HG02759 (cell line): ENCODE measurements around the gene SSBP3.
"Not testable (repeated sequence)": the region's sequence is repeated elsewhere in the genome, so short reads cannot be mapped to it uniquely, and the experiment has no call there.

Experiments
- ATAC-seq: cut with Tn5 transposase; IDR thresholded peaks from one replicate; pipeline ENCODE4 v1.9.1; 2021; ENCODE audit warnings: mild to moderate bottlenecking, moderate library complexity; ENCODE audit not compliant: unreplicated experiment

The SSBP3 gene

GRCh38 chr1:54227891-54228310 is 178.3 kb downstream of the SSBP3 start:
- no peak for ATAC-seq

DNA sequence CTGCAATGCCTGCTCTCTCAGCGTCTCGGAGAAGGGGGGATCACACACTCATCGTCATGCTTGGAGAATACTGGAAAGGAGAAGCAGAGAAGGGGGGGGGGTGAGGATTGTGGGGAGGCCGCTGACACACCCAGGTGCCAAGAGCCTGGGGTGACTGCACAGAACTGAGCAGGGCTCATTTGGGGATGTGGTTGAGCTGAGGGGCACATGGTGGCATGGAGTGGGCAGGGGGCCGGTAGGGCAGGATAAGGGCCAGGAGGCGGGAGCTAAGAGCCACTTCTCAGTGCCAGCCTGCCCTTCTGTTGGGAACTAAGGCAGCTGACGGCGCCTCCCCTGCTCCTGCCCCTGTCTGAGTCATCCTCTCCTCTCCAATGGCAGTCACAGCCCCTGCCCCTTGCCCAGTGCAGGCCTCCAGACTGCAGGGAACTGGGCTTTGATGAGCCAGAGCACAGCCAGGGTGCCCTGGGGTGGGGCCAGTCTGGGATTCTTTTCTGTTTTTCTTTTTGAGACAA is 179.0 kb downstream of the SSBP3 start:
- ATAC-seq, result no peak

GRCh38 chr1:54225986-54226559 is 180.1 kb downstream of the SSBP3 start:
- no peak for ATAC-seq

DNA sequence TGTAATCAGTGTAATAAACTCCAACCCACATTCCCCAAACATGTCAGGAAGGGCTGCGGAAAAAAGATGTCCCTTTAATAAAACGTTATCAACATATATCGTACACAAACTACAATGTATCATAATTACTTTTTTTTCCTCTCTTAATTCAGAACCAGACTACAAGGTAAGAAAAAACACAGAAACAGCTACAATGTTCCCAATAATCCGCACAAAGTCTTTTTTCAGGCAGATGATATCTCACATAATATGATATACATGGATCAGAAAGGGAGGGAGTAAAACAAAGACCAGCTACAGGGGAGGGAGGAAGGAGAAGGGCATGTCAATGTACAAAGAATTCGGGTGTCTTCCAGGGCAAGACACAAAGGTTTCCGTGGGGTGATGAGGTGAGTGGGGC is 180.8 kb downstream of the SSBP3 start:
- no peak for ATAC-seq

- no peak for ATAC-seq
These were observed 182.0 kb downstream of the SSBP3 start for GRCh38 chr1:54224233-54224632.

DNA sequence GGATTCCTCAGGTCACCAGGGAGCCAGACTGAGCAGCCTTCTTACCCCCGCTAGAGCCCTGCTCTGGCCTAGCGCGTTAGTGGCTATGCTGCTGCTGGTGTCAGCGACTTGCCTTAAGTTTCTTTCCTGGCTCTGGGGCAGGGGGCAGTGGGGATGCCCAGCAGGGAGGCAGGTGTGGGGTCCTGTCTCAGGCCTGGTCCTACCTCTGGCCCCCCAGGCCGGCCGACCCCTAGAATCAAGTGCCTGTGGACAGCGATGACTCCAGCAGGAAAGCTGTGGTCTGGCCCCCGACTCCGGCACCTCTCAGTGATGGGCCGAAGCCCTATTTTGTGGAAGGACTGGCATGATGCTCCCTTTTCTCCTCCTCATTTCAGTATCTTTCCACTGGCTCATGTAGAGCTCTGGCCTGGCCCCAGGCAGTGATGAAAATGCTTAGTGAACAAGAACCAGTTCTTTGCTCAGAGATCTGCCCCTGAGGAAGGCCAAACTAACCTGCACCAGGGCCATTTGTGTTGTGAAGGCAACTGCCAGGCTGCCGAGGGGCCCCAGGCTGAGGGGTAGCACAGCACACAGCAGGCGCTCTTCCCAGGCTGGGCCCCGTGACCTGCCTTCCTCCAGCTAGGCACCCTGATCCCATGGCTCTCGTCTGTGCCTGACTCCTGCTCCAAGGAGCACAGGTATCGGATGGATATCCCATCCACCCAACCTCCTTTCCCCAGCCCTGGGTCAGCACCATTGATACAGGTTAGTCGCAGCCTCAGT is 182.6 kb downstream of the SSBP3 start:
- ATAC-seq, result no peak

GRCh38 chr1:54222711-54223110 is 183.5 kb downstream of the SSBP3 start:
- no peak for ATAC-seq

GRCh38 chr1:54221867-54222484 is 184.2 kb downstream of the SSBP3 start:
- ATAC-seq, result no peak

DNA sequence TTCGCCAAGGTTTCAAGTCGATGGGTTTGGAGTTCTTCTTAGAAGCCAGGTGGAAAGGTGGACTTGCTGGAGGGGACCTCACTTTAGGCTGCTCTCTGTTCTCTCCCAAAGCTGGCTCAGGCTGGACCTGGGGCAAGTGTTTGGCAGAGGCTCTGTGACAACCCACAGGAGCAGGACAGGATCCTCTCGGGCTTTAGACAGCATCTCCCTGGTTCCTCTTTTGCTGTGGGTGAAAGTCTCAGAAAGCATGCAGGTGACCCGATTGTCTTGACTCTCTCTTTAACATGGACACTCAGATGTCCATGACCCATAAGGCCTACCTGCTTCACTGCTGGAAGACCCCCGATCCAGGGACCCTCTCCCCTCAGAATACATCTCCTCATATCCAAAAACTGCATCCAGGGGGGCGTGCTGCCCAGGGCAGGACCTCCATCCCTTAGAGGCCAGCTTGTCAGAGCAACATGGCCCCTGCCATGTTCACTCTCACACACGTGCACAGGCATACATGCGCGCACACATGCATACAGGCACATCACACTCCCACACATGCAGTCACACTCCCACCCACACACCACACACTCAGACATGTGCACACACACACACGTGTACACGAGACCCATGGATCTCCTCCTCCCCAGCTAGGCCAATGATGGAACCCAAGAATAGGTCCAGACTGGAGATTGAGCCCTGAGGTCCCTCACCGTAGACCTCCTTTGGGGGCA is 184.9 kb downstream of the SSBP3 start:
- no peak for ATAC-seq

- ATAC-seq, result no peak
These were observed 186.0 kb downstream of the SSBP3 start for GRCh38 chr1:54220004-54220811.

DNA sequence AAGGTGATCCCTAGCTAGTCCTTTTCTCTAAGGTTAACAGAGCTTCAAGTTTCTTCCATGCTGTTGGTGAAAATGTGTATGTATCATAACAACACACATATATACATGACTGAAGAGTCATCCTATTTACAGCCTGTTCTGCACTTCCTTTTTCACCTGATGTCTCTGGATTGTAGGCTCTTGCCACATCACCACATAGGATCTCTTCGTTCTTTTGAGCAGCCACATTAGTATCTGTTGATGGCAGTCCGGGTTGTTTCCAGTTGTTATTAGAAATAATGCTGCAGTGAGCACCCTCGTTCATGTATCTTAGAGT is 186.5 kb downstream of the SSBP3 start:
- no peak for ATAC-seq

DNA sequence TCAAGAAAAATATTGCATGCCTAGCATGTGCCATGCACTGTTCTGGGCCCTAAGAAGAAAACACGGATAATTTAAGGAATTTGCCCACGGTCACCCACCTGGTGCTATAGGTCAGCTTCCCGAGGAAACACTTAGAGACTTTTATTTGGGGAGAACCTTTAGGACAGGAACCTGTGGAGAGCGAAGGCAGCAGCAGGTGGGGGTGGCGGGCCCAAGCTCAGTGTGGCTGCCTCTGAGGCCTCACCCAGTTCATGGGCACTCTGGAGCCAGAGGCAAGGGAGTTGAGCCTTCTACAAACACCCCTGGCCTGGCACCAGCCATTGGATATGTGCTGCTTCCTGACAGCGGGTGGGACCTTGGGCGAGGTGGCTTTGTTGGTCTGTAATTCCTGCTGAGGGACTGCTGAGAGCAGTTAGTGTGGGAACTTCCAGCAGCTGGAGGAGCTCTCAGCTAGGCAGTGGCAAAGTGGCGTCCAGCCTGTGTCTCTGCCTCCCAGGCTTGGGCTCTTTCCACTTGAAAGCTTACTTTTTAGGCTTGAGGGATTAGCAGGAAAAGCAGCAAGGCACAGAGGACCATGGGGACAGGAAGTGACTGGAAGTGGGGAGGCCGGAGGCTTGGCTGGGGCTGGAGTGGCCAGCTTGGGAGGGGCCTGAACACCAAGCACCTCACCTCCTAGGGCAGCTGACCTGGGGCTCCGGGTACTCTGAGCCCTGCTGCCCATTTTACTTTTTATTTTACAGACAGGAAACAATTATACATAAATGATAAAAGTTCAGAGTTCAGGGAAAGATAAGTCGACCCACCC is 187.1 kb downstream of the SSBP3 start:
- ATAC-seq, result no peak

DNA sequence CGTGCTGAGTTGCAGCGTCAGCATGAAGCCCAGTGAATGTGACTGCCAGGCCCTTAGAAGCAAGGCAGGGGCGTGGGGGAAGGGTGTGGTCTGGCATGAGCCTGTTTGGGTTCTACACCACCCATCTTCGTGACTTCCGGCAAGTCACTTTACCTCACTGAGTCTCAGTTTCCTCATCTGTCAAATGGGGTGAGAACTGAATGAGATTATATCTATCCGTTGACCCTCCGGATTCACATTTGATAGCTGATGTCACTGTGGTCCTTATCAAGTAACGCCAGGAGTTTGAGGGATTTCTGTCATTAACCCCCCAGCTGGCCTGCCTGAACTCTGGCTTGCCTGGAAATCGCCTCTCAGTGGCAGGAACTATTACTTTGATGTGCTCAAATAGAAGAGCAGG is 190.7 kb downstream of the SSBP3 start:
- no peak for ATAC-seq

DNA sequence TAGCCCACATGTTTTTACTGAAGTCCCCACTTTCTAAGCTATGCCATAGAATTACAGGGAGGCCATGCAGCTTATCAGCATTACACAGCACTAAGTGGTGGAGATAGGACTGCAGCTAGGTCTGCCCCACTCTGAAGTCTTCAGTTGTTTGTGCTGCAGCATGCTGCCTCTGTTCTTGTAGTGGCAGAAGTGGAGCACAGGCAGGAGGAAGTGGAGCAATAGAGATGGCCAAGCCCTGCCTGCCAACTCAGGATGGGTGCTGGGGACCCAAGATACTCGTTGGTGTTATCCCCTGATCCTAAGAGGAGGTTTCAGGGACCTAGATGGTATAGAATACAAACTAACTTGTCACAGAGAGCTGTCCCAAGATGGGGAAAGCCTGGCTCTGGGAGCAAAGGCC is 193.3 kb downstream of the SSBP3 start:
- ATAC-seq, result no peak

DNA sequence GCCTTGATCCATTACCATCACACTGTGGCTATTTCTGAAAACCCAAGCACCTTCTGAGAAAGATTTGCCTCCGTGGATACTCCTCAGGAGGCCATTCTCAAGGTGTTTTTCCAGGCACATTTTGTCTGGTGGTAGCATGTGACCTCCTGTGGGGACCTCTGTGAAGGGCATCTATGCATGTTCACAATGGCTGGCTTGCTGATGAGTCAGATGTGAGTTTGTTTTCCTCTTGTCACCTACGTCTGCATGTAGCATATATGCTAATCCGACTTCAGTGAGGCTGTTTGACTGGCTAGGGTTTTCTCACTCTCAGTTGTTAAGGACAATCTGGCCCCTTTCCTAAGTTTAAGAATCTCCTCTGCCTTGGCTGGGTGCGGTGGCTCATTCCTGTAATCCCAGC is 198.3 kb downstream of the SSBP3 start:
- ATAC-seq, result not testable (repeated sequence)

- ATAC-seq, result no peak
These were observed 198.9 kb downstream of the SSBP3 start for GRCh38 chr1:54207287-54207686.

DNA sequence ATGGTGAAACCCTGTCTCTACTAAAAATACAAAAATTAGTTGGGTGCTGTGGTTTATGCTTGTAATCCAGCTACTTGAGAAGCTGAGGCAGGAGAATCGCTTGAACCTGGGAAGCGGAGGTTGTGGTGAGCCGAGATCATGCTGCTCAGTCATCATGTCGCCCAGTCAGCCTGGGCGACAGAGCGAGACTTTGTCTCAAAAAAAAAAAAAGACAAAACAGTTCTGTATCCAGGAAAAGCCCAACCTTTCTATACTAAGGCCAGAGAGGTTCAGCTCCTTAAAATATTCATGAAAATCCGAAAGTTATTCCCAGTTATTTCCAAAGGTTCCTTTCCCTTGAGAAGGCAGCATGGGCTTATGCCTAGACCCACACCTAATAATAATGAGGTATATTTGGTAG is 202.0 kb downstream of the SSBP3 start:
- ATAC-seq, result no peak

GRCh38 chr1:54200519-54200997 is 205.6 kb downstream of the SSBP3 start:
- peak; percentile 10 for ATAC-seq

GRCh38 chr1:54199765-54200518 is 206.3 kb downstream of the SSBP3 start, which contains the start of the genes CYB5RL and MRPL37:
TSS of gene CYB5RL (minus strand) at chr1:54200030. CDS start at chr1:54195616, 4,414 bp downstream.
TSS of gene MRPL37 (plus strand) at chr1:54200167. CDS start at chr1:54200244, 77 bp downstream.
- peak; percentile 95 for ATAC-seq
